ENCODE data around the gene TRABD2A.

Gene TRABD2A

DNA sequence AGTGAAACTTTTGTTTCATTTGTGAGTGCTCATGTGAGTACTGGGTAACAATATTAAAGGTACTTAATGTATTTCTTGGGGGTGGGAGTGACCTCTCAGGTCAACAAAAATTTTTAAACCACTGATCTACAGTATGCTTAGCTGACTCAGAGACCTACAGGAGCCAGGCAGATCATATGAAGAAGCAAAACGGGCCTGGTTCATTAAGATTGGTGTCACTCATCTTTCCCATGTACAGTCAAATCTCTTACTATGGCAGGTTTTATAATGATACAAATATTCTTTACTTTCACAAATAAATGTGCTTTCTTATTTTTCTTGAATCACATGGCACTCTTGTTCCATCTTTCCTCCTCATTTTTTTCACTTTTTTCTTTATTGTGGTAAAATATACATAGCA is 16.9 kb upstream of the TRABD2A start:
- H3K27me3 Mint-ChIP-seq, result no peaks in the 10 kb centered on the region
- peaks cover 5% of the 10 kb centered on the region for H3K36me3 Mint-ChIP-seq
- H3K27ac Mint-ChIP-seq, result peak overlapping the region; percentile 91
- no peak for DNase-seq
- CTCF ChIA-PET, result interaction anchor here (1.0 to 1.9 kb wide), 4 partner anchors 9 to 28 kb away, joined by 5 to 20 read pairs (median 9); no protein-coding TSS in a partner anchor
- H3K9me3 Mint-ChIP-seq, result peaks cover 3% of the 10 kb centered on the region
- H3K4me3 Mint-ChIP-seq, result no peak overlapping the region
- peaks cover 77% of the 10 kb centered on the region for H3K4me1 Mint-ChIP-seq

DNA sequence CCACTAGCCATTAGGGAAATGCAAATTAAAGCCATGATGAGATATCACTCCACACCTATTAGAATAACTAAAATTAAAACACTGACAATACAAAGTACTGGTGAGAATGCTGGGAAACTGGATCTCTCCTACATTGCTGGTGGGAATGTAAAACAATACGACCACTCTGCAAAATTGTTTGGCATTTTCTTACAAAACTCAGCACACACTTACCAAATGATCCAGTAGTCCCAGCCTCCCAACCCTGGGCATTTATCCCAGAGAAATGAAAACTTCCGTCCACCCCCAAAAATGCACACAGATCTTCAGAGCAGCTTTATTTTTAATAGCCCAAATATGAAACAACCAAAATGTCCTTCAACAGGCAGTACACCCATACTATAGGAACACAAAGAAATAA is 15.7 kb upstream of the TRABD2A start:
- no peak for DNase-seq
- Mint-ChIP-seq H3K27ac (no peak overlapping the region), H3K4me3 (no peak overlapping the region), H3K9me3 (peaks cover under 1% of the 10 kb centered on the region), H3K27me3 (no peaks in the 10 kb centered on the region), H3K4me1 (peaks cover 74% of the 10 kb centered on the region), H3K36me3 (peaks cover 2% of the 10 kb centered on the region)
- CTCF ChIA-PET, result interaction anchor here (3.9 kb wide), 1 partner anchor 29 kb away, joined by 21 read pairs; no protein-coding TSS in a partner anchor

DNA sequence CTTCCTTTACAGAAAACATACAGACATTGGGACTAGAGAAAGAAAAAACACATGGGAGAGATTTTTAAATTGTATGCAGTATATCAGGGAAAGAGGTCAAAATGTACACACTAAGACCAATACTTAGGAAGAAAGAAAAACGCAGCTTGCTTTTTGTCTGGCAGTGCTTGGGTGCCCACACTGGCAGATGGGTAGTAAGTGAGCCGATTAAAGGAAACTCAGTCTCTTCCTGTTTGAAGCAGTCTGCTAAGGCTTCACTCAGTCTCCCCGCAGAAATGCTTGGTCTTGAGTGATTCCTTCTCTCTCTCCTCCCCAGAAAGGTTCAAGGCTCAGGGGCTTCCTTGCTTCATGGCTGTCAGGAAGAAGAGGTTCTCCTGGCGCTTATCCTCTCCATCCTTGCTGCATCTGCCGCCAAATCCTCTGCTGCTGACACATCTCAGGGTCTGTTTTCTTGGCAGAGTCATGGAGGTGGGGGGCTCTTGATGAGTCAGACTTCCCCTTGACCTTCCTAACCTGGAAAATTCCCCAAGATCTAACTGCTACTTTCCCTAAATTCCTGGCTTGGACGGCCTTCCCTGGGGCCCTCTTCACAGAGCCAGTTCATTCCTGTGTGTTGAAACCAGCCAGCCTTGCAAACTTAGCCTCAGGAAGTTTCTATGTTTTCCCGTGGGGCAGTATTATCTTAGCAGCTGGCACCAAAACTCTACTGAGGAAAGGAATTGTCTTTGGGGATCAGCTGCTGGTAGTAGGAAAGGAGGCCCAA is 14.1 kb upstream of the TRABD2A start:
- Mint-ChIP-seq H3K36me3 (peaks cover 2% of the 10 kb centered on the region), H3K27ac (peak overlapping the region; percentile 66), H3K27me3 (no peaks in the 10 kb centered on the region), H3K9me3 (no peaks in the 10 kb centered on the region), H3K4me1 (peaks cover 73% of the 10 kb centered on the region), H3K4me3 (peak overlapping the region; percentile 59)
- peak; percentile 46 for DNase-seq
- CTCF ChIA-PET, result interaction anchor here (1.3 to 3.9 kb wide), 2 partner anchors 24 to 31 kb away, joined by 3 to 21 read pairs; no protein-coding TSS in a partner anchor

- H3K36me3 Mint-ChIP-seq, result peaks cover 2% of the 10 kb centered on the region
- peaks cover 73% of the 10 kb centered on the region for H3K4me1 Mint-ChIP-seq
- CTCF ChIA-PET, result interaction anchor here (3.9 kb wide), 1 partner anchor 32 kb away, joined by 21 read pairs; no protein-coding TSS in a partner anchor
- no peaks in the 10 kb centered on the region for H3K27me3 Mint-ChIP-seq
- peak overlapping the region; percentile 59 for H3K4me3 Mint-ChIP-seq
- H3K9me3 Mint-ChIP-seq, result no peaks in the 10 kb centered on the region
- H3K27ac Mint-ChIP-seq, result peak overlapping the region; percentile 66
- peak; percentile 35 for DNase-seq
These were observed 13.3 kb upstream of the TRABD2A start for GRCh38 chr2:84894131-84894586.

DNA sequence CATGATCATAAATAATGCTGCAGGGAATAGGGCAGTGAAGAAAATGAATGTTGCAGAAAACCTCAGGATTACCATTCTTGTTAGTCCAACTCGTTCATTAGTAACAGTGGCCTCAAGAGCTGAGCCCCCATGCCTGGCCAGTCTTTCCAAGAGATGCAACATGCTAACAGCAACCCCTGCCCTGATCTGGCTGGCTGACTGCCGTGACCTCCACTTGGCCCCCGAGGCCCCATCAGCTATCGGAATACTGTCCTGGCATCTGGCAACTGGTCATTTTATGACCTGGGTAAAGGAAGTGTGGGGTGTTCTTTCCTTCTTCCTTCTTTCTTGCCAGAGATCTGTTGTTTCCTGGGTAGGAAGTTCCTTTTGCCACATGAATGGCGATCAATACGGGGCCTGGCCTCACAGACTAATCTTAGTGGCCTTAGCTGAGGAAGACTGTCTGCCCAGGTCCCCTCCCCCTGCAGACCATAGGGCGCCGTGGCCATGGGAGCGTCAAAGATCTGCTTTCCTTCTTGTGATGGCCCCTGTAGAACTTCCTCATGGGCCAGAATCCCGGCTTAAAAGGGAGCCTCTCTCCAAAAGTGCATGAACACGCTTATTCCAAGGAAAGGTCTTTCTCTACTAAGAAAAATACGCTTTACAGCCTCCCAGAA is 10.6 kb upstream of the TRABD2A start:
- DNase-seq, result no peak
- Mint-ChIP-seq H3K36me3 (no peaks in the 10 kb centered on the region), H3K27me3 (no peaks in the 10 kb centered on the region), H3K4me3 (no peak overlapping the region), H3K4me1 (peaks cover 78% of the 10 kb centered on the region), H3K9me3 (no peaks in the 10 kb centered on the region), H3K27ac (peak overlapping the region; percentile 12)
- CTCF ChIA-PET, result interaction anchor here (5.2 kb wide), 1 partner anchor 34 kb away, joined by 54 read pairs; no protein-coding TSS in a partner anchor

- DNase-seq, result peak; percentile 38
- Mint-ChIP-seq H3K36me3 (no peaks in the 10 kb centered on the region), H3K4me1 (peaks cover 70% of the 10 kb centered on the region), H3K9me3 (no peaks in the 10 kb centered on the region), H3K27me3 (no peaks in the 10 kb centered on the region), H3K4me3 (peak overlapping the region; percentile 49), H3K27ac (peak overlapping the region; percentile 90)
- CTCF ChIA-PET, result interaction anchor here (0.7 to 5.2 kb wide), 10 partner anchors 9 to 128 kb away, joined by 3 to 54 read pairs (median 4); partner anchors contain the start of gene TRABD2A
These were observed 8.4 kb upstream of the TRABD2A start for GRCh38 chr2:84889332-84889731.

DNA sequence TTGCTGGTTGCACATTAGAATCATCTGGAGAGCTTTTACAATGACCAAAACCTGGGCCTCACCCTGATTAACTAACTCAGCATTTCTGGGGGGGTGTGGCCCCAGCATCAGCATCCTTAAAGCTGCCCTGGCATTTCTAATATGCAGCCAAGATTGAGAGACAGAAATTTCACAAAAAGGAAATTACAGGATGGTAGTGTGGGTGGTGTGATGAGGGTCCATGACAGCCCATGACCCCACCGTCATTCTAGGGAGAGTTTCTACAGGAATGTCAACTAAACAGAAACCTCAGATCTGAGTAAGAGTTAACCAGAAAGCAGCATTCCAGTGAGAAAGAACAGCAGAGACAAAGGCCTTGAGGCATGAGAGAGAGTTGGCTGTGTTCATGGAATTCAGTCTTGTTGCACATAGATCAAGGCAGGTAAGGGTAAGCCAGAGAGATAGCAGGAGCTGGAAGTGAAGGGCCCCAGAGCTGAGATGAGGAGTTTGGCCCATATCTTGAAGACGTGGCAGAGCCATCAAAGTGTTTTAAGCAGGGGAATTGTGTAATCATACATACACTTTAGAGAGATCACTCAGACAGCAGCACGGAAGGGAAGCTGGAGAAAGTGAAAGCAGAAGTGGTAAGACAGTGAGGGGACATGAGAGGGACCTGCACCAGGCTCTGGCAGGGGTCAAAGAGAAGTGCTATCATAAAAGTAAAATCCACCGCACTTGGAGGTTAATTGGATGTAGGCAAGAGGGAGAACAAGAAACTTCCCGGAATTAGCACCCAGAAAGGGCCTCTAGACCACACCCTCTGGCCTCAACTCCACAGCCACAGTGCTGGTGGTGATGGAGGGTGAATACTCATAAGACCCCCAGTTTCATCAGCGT is 7.8 kb upstream of the TRABD2A start:
- H3K4me1 Mint-ChIP-seq, result peaks cover 70% of the 10 kb centered on the region
- H3K4me3 Mint-ChIP-seq, result peak overlapping the region; percentile 49
- DNase-seq, result peak; percentile 72
- H3K27ac Mint-ChIP-seq, result peak overlapping the region; percentile 90
- H3K9me3 Mint-ChIP-seq, result no peaks in the 10 kb centered on the region
- CTCF ChIA-PET, result interaction anchor here (1.0 to 5.2 kb wide), 11 partner anchors 8 to 37 kb away, joined by 3 to 54 read pairs (median 5); partner anchors contain the start of gene TRABD2A
- H3K36me3 Mint-ChIP-seq, result no peaks in the 10 kb centered on the region
- H3K27me3 Mint-ChIP-seq, result no peaks in the 10 kb centered on the region

DNA sequence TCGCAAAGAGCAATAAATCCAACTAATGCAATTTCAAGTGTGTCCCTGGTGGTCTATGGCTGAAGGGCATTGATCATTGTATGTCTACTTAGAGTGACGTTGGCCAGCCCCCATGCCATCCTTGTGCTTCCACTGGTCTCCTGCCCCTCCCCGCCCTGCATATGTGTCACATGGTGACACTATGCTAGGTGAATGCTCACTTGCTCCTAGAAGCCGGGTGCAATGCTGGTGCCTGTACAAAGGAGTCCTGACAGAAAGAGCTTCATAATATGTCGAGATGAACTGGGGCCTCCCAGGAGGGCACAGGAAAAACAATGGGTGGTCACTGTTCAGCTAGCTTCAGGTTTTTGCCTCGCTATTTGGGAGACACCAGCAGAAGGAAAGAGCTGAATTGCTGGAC is 5.9 kb upstream of the TRABD2A start:
- Mint-ChIP-seq H3K4me3 (no peak overlapping the region), H3K4me1 (peaks cover 83% of the 10 kb centered on the region), H3K36me3 (no peaks in the 10 kb centered on the region), H3K27me3 (no peaks in the 10 kb centered on the region), H3K9me3 (no peaks in the 10 kb centered on the region), H3K27ac (peak overlapping the region; percentile 70)
- CTCF ChIA-PET, result interaction anchor here (0.9 to 5.2 kb wide), 6 partner anchors 11 to 146 kb away, joined by 3 to 54 read pairs (median 4); no protein-coding TSS in a partner anchor
- peak; percentile 12 for DNase-seq

DNA sequence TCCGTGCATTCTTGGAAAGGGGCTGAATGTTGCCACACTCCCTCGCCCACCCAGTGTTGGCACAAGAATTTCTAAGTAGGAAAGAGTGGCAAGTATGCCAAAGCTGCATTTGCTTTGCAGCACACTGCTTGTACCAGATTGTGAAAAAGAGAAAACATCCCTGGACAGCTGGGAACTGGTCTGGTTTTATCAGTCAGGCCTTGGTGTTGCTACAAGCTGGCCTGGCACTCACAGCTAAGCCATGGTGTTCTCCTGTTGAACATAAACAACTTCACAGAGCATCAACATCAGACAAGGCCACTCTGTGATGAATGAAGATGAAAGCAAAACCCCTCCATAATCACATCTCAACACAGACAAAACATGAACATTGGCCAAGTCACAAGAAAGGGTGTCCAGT is 4.2 kb upstream of the TRABD2A start:
- no peaks in the 10 kb centered on the region for H3K9me3 Mint-ChIP-seq
- CTCF ChIA-PET, result interaction anchor here (1.0 to 10.8 kb wide), 2 partner anchors 40 to 47 kb away, joined by 3 to 134 read pairs; no protein-coding TSS in a partner anchor
- H3K36me3 Mint-ChIP-seq, result peaks cover 3% of the 10 kb centered on the region
- H3K4me3 Mint-ChIP-seq, result no peak overlapping the region
- no peaks in the 10 kb centered on the region for H3K27me3 Mint-ChIP-seq
- DNase-seq, result peak; percentile 2
- H3K27ac Mint-ChIP-seq, result no peak overlapping the region
- H3K4me1 Mint-ChIP-seq, result peaks cover 71% of the 10 kb centered on the region

GRCh38 chr2:84884449-84884848 is 3.6 kb upstream of the TRABD2A start:
- CTCF ChIA-PET, result interaction anchor here (1.0 to 10.8 kb wide), 2 partner anchors 40 to 47 kb away, joined by 3 to 134 read pairs; no protein-coding TSS in a partner anchor
- Mint-ChIP-seq H3K9me3 (no peaks in the 10 kb centered on the region), H3K27ac (no peak overlapping the region), H3K36me3 (peaks cover 5% of the 10 kb centered on the region), H3K4me1 (peaks cover 66% of the 10 kb centered on the region), H3K4me3 (no peak overlapping the region), H3K27me3 (no peaks in the 10 kb centered on the region)
- DNase-seq, result no peak

DNA sequence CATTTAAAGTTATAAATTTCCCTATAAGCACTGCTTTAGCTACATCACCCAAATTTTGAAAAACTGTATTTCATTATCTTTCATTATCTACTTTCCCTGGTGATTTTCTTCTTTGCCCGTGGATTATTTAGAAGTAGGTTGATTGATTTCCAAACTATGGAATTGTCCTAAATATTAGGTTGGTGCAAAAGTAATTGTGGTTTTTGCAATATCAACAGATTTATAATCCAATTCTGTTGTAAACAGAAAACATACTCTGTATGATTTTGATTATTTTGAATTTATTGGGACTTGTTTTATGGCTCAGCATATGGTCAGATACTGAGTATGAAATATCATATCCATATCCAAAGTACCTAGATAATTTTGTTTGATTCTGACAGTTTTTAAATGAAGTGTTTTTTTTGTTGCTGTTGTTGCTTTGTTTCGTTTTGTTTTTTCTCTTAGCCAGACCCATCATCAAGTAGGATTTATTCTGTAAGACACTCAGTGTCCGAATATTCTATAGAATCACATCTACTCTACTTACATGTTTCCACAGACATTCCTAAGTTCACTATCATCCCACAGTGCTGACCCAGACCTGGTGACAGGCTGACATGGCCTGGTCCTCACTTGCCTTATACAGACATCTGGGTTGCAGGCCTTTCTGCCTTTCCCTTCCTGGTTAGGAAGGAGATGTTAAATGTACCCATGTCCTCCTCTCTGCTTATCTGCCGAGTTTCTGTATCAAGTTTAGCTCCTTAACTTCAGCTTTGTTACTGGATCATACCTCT is 2.1 kb upstream of the TRABD2A start:
- Mint-ChIP-seq H3K27me3 (no peaks in the 10 kb centered on the region), H3K4me3 (peak overlapping the region; percentile 89), H3K9me3 (no peaks in the 10 kb centered on the region), H3K27ac (peak overlapping the region; percentile 96), H3K36me3 (peaks cover 8% of the 10 kb centered on the region), H3K4me1 (peaks cover 58% of the 10 kb centered on the region)
- no peak for DNase-seq
- CTCF ChIA-PET, result interaction anchor here (0.6 to 10.8 kb wide), 14 partner anchors 8 to 388 kb away, joined by 3 to 134 read pairs (median 5); partner anchors contain the start of gene TMSB10

DNA sequence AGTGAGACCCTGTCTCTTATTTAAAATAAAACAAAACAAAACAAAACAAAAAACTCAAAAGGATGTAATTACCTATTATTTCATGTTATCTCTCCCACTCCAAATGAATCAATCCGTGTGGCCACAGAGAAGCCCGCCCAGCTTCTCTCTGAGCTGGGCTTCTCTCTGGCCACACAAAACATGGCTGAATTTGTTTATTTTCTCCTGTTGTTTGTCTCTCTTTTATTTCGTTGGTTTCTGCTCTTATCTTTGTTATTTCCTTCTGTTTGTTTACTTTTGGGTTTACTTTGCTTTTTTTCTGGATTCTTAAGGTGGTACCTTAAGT is 1.5 kb upstream of the TRABD2A start:
- Mint-ChIP-seq H3K4me3 (peak overlapping the region; percentile 89), H3K27me3 (no peaks in the 10 kb centered on the region), H3K27ac (peak overlapping the region; percentile 96), H3K4me1 (peaks cover 58% of the 10 kb centered on the region), H3K36me3 (peaks cover 14% of the 10 kb centered on the region), H3K9me3 (no peaks in the 10 kb centered on the region)
- DNase-seq, result no peak
- CTCF ChIA-PET, result interaction anchor here (0.6 to 10.8 kb wide), 13 partner anchors 8 to 387 kb away, joined by 3 to 134 read pairs (median 5); partner anchors contain the start of gene TMSB10
